Stimulated activated CD8-positive, alpha-beta memory T cell treated with anti-CD3 and anti-CD28 coated beads, Interleukin-7, amount 100 ng/mL, for 24 hours (primary cell): ENCODE results near the gene LGALS12.
"Not testable (repeated sequence)": the region's sequence is repeated elsewhere in the genome, so short reads cannot be mapped to it uniquely, and the experiment has no call there.

Experiments
- DNase-seq: peaks from one replicate; pipeline ENCODE4 v3.0.0-alpha.2; 2020; ENCODE audit warnings: low read depth

Gene LGALS12

GRCh38 chr11:63534076-63534475 lies 28.2 kb downstream of the LGALS12 start:
- DNase-seq, result no peak

- DNase-seq, result no peak
These were observed 29.1 kb downstream of the LGALS12 start for GRCh38 chr11:63534895-63535461.

- no peak for DNase-seq
These were observed 29.9 kb downstream of the LGALS12 start for GRCh38 chr11:63535734-63536133.

DNA sequence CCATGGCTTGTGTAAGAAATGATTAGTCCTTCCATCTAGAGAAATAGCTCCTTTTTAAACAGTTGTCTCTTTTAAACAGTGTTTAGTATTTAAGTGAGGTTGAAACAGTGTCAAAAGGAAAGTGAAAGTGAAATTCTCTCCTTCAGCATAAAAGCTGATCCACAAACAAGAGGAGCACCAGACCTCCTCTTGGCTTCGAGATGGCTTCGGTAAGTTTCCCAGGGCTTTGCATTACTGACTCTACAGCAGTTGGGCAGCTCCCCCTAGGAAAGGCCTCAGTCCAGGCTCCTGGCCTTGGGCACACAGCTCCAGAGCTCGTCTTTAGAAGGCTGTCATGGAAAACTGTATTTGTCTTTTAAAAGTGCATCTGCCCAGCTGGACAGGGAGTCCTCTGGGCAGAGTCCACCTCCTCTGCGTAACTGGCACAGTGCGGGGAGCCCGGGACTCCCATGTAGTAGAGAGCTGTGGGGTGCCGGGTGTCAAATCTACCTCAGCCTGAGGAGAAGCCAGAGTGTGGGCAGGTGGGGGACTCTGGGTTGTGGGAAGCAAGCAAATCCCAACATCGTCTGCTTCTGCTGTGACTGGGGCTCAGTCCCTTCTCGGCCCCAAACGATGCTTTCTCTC lies 30.9 kb downstream of the LGALS12 start, which contains the start of gene PLAAT4:
Gene PLAAT4, plus strand, starts transcription at position 140 of the 624 bp plus-strand sequence. Its CDS starts 61 bp downstream, at position 201.
- no peak for DNase-seq

DNA sequence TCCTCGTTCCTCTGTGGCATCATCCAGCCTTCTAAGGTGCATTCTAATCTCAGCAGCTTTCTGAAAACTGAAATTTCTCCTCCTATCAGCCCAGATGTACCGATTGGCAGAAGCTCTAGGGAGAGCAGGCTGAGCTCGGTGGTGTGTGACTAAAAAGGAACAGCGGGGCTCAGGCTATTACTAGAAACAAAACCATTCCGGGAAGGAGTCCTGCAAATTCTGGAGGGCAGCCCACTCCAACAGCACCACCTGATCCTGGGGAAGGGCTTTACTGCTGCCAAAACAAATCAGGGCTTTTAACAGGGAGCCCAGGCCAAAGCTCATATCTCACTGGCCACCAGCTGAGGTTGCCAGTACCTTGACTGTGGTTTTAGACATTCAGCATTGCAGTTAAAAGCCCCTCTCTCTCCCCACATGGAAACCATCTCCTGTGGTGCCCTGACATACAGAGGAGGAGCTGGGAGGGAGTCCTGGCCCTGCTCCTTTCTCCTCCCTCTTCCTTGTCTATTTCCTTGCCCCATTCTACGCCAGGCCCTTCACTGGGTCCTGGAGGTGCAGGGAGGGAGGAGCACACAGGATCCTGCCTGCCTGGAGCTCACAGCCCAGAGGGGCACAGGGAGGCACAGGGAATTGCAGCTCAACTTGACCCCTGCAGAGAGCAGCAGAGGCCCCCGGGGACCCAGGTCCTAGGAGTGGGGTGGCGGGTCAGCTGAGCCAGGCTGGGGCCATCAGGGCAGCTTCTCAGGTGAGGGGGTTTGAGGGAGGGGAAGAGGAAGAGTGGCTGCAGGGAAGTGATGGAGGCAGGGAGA lies 31.6 kb downstream of the LGALS12 start:
- DNase-seq, result no peak

GRCh38 chr11:63542506-63542905 lies 36.6 kb downstream of the LGALS12 start:
- DNase-seq, result not testable (repeated sequence)

DNA sequence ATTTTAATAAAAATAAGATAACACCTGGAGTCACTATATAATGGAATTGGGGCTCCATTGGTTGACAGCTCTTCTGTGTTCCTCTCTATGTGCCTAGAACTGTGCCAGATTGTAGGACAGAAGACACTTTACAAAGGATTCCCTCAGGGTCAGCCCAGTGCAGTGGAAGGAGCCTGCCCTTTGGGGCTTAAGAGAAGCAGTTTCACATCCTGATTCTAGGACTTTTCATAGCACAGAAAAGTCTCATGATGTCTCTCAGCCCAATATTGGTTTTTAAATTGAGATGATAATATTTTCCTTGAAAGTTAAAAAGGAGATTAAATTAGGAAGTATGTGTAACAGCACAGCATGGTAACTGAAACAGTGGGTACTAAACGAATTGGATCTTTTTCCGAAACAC lies 37.8 kb downstream of the LGALS12 start:
- no peak for DNase-seq

DNA sequence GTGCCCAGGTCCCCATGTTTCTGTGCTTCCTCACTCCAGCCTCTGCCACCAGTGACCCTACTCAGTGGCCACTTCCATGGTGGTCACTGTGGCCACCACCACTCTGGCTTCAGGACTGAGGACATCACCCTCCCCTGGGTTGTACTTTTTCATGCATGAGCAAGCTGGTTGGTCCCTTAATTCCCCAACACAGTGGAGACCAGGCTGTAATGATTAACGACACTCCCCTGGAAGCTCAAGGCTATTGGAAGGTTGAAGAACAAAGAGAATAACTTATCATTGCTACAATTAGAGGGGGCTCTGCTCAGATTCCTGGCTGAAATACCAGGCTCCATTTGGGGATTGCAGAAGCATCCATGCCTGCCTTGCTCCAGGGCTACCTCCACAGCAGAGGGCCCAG lies 41.2 kb downstream of the LGALS12 start:
- no peak for DNase-seq

DNA sequence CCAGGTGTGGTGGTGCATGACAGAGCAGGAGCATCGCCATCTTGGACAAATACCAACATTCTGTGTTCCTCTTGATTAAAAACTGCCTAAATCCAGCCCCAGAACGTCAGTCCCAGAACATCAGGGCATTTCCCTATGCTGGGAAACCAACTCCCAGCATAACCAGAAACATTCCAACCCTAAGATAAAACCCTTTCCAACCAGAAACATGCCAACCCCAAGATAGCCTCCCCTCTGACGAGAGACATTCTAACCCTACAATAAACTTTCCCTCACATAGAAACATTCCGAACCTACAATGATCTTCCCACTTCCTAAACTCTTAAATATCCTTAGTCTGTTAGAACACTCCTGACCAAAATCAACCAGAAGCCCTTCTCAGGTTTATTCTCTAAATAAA lies 42.3 kb downstream of the LGALS12 start:
- no peak for DNase-seq

GRCh38 chr11:63549411-63549810 lies 43.5 kb downstream of the LGALS12 start:
- no peak for DNase-seq

GRCh38 chr11:63550156-63550700 lies 44.3 kb downstream of the LGALS12 start:
- not testable (repeated sequence) for DNase-seq

DNA sequence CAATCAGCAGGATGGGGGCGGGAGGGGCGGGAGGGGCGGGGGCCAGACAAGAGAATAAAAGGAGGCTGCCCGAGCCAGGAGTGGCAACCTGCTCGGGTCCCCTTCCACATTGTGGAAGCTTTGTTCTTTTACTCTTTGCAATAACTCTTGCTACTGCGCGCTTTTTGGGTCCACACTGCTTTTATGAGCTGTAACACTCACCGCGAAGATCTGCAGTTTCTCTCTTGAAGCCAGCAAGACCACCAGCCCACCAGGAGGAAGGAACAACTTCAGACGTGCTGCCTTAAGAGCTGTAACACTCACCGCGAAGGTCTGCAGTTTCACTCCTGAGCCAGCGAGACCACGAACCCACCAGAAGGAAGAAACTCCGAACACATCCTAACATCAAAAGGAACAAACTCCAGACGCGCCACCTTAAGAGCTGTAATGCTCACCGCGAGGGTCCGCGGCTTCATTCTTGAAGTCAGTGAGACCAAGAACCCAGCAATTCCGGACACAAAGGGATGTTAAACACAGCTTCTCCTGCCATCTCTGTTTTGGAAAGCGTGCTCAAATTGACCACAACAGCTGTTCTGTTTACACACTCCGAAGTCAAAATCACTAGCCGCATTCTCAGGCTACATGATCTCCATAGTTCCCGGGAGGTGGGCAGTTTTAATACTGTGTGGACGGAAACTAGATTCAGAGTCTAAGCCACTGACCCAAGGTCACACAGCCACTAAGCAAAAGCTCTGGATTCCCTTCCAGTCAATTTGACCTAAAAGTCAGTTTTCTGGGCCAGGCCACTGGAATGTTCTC lies 45.4 kb downstream of the LGALS12 start:
- DNase-seq, result no peak

GRCh38 chr11:63551889-63552266 lies 46.0 kb downstream of the LGALS12 start:
- DNase-seq, result no peak

DNA sequence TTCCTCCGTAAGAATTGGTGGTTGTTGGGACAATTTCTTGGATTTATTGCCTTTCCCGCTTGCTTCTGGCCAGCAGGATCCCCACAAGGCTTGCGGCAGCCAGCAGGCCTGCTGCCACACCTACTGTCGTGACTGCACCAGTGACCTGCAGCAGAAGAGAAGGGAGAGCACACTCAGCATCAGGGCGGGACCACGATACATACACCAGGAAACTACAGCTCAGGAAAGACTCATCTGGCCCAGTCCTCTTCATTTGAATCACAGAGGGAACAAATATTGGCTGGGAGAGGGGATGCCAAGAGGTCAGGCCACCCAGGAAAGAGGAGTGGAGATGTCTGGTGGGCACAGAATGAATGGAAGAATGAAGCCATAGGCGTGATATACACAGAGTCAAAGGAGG lies 47.0 kb downstream of the LGALS12 start:
- no peak for DNase-seq

- no peak for DNase-seq
These were observed 47.9 kb downstream of the LGALS12 start for GRCh38 chr11:63553759-63554158.

GRCh38 chr11:63554877-63555223 lies 49.0 kb downstream of the LGALS12 start:
- no peak for DNase-seq

DNA sequence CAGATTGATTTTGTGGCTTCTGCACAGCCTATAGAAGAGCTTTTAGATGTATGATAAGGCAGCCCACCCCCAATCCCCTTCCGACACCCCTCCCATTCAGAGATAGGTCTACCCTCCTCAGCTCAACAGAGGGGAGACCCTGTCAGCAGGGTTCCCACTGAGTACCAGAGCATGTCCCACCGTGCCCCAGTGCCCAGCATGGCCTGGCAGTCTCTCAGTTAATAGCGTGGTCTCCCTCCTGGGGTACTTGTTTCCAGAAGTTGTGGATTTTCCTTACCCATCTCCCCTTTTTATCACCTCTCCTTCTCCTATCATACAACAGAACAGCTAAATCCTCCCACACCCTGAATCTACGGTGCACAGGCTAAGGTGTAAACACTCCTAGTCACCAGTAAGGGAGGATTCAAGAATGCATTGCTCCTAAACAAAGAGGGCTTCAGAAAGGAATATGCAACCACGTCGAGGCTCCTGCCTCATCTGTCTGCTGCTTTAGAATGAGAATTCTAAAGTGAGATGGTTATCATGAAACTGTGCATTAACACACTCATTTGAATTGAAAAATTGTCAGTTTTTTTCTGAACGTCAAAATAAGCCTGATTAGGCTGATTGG lies 50.6 kb downstream of the LGALS12 start:
- no peak for DNase-seq

DNA sequence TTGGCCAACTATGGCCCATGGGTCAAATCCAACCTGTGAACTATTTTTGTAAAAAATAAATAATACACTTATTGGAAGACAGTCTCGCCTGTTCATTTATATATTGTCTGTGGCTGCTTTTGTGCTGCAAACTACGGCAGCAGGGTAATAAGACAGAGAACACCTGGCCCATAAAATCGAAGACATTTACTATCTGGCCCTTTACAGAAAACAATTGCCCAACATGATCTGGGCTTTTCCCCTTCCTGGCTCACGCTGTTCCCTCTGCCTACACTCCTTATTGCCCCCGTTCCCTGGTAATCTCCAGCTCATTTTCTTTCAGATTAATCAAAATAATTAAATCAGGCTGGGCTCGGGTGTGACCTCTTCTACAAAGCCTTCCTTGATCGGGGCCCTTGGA lies 51.7 kb downstream of the LGALS12 start:
- no peak for DNase-seq

- no peak for DNase-seq
These were observed 52.7 kb downstream of the LGALS12 start for GRCh38 chr11:63558459-63559157.

DNA sequence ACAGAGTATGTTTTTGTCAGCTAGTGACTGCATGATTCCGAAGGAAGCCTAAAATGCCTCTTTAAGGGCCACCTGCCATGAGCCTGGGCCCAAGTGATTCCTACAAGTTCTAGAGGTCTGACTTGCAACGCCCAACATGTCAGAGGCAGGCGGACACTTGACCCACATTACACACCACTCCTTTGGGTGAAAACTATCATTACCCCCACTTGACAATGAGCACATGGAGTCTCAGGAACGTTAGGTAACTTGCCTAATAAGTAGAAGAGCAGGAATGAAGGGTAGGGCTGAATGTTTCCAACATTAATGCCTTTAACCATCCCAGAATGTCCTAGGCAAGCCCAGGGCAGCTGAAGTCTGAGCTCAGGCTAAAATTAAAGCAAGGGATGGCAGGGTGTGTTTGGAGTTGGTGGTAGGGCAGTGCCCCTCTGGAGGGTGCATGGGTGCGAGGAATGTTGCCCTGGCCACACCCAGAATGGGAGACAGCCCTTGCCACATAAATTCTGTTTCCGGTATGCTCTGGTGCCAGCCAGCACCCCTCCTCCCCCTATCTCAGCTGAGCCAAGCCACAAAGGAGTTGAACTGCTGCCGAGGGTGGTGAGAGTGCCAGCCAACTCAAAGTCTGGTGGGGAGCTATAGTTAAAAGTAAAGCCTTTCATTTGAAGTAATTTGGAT lies 54.8 kb downstream of the LGALS12 start:
- no peak for DNase-seq
